A673 (cell line): ENCODE data around the gene IGFBP1. TPM values are rescaled to one million over a fixed set of nuclear protein-coding genes. Genes with fewer than 3 reads are reported as not detected.

ENCODE experiments used
- BruUV-seq: library from RNA; stranded (reverse); fragments of 400-500 nt; replicated peaks from 2 replicates; lab custom pipeline; 2021; lab: Mats Ljungman, UMichigan
- CTCF ChIA-PET: fragments of 300-600 bp; sonication (Branson Sonifier 250); formaldehyde crosslinking; loops from one replicate; lab custom pipeline; 2022; ENCODE audit warnings: antibody characterized with exemption; lab: Charles Lee
- POLR2A ChIA-PET: fragments of 300-600 bp; sonication (Branson Sonifier 250); formaldehyde crosslinking; loops from one replicate; lab custom pipeline; 2022; ENCODE audit warnings: antibody characterized with exemption; ENCODE audit not compliant: low non-redundant PET; lab: Charles Lee
- DNase-seq: peaks from one replicate; pipeline ENCODE4 v3.0.0-alpha.2; 2015; ENCODE audit warnings: low spot score
- H3K27ac ChIP-seq: fragments of 200-600 bp; sonication (generic); 2 replicates; pipeline ENCODE4 v1.5.1; 2016; ENCODE audit warnings: mixed run types, low read depth, mild to moderate bottlenecking, mixed read lengths, antibody characterized with exemption, low read length; ENCODE audit not compliant: poor library complexity, severe bottlenecking
- H3K27me3 ChIP-seq: fragments of 200-600 bp; sonication (generic); replicated peaks from 2 replicates; pipeline ENCODE4 v1.6.1; 2017; ENCODE audit warnings: mixed run types, low read depth, mild to moderate bottlenecking, mixed read lengths, antibody characterized with exemption, low read length; ENCODE audit not compliant: insufficient read depth, poor library complexity
- H3K36me3 ChIP-seq: fragments of 200-600 bp; sonication (generic); 2 replicates; pipeline ENCODE4 v1.6.1; 2016; ENCODE audit warnings: mixed run types, mild to moderate bottlenecking, mixed read lengths, antibody characterized with exemption, low read length; ENCODE audit not compliant: insufficient read depth, poor library complexity, severe bottlenecking
- H3K4me1 ChIP-seq: fragments of 200-600 bp; sonication (generic); 2 replicates; pipeline ENCODE4 v1.6.1; 2017; ENCODE audit warnings: mixed run types, mild to moderate bottlenecking, mixed read lengths, antibody characterized with exemption, low read length; ENCODE audit not compliant: insufficient read depth, poor library complexity, severe bottlenecking
- H3K4me3 ChIP-seq: fragments of 200-600 bp; sonication (generic); 2 replicates; pipeline ENCODE4 v1.5.1; 2016; ENCODE audit warnings: low read depth, mixed run types, mild to moderate bottlenecking, mixed read lengths, low read length; ENCODE audit not compliant: poor library complexity, severe bottlenecking
- H3K9me3 ChIP-seq: fragments of 200-600 bp; sonication (generic); 2 replicates; pipeline ENCODE4 v1.6.1; 2016; ENCODE audit warnings: mixed run types, low read depth, mild to moderate bottlenecking, mixed read lengths, antibody characterized with exemption, low read length; ENCODE audit not compliant: poor library complexity, severe bottlenecking
- CTCF ChIP-seq: fragments of 300-800, 200-600 bp; sonication (generic); conservative IDR thresholded peaks from 2 replicates; pipeline ENCODE4 v1.5.1; 2017; ENCODE audit warnings: low read depth, mild to moderate bottlenecking, antibody characterized with exemption, low read length, moderate library complexity, mixed read lengths
- EZH2 ChIP-seq: fragments of 200-600 bp; sonication (generic); IDR thresholded peaks from 2 replicates; pipeline ENCODE4 v1.6.1; 2017; ENCODE audit warnings: borderline replicate concordance, low read depth, mild to moderate bottlenecking, mixed read lengths, antibody characterized with exemption, low read length; ENCODE audit not compliant: poor library complexity, severe bottlenecking
- intact Hi-C: fragments of 100-400 bp; cut with micrococcal nuclease; formaldehyde crosslinking; loops from one replicate; pipeline ENCODE4 v1.10.0; 2022; ENCODE audit not compliant: unreplicated experiment
- total RNA-seq: library from RNA; stranded (reverse); gene quantifications from 2 replicates; pipeline ENCODE4 v1.2.3, GENCODE V29; 2021

The IGFBP1 gene
- total RNA-seq, 1 experiment from 2014 or later, result not detected

DNA sequence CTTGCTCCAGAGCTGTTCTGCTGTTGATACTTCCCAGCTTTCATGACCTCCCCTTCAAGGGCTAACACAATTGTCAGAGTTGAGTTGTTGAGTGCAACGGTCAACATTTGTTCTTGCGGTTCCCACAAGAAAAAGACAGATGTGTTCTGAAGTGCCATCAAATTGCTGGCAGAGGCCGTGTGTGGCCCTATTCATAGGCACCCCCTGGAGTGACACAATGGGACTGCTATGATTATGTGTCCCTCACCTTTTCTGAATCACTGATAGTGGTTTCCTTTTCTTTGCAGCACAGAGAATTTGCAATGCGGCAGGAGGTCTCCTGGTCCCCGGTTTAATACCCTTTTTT, 5.8 kb upstream of the IGFBP1 start:
- Histone ChIP-seq H3K36me3 (no peaks in the 10 kb centered on the region), H3K4me3 (no peak overlapping the region), H3K27me3 (peaks cover 41% of the 10 kb centered on the region), H3K27ac (no peak overlapping the region), H3K9me3 (no peaks in the 10 kb centered on the region), H3K4me1 (no peaks in the 10 kb centered on the region)
- no peak for DNase-seq
- POLR2A ChIA-PET, result no interaction called here
- intact Hi-C loops, result no loop called here
- CTCF ChIA-PET, result no interaction called here
- BruUV-seq, result no TSS peak
- no peak for TF ChIP-seq EZH2
- no peak for TF ChIP-seq CTCF

DNA sequence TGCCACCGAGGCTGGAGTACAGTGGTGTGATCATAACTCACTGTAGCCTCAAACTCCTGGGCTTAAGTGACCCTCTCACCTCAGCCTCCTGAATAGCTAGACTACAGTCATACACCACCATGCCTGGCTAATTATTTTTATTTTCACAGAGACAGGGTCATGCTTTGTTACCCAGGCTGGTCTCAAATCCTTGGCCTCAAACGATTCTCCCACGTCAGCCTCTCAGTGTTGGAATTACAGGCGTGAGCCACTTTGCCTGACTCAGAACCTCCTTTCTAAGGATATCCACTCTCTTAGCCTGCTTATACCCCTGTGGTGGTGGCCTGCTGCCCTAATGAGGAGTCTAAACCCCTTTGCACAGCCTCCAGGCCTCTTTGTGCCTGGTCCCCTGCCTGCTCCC, 4.2 kb upstream of the IGFBP1 start:
- no peak overlapping the region for H3K27ac ChIP-seq
- no peaks in the 10 kb centered on the region for H3K36me3 ChIP-seq
- DNase-seq, result no peak
- intact Hi-C loops, result no loop called here
- TF ChIP-seq CTCF, result no peak
- TF ChIP-seq EZH2, result no peak
- H3K27me3 ChIP-seq, result peaks cover 58% of the 10 kb centered on the region
- no peak overlapping the region for H3K4me3 ChIP-seq
- CTCF ChIA-PET, result no interaction called here
- POLR2A ChIA-PET, result no interaction called here
- no TSS peak for BruUV-seq
- no peaks in the 10 kb centered on the region for H3K4me1 ChIP-seq
- H3K9me3 ChIP-seq, result no peaks in the 10 kb centered on the region

GRCh38 chr7:45885264-45885882, 2.9 kb upstream of the IGFBP1 start:
- ChIA-PET POLR2A (no interaction called here), CTCF (no interaction called here)
- TF ChIP-seq CTCF, result no peak
- no peak for TF ChIP-seq EZH2
- Histone ChIP-seq H3K4me1 (no peaks in the 10 kb centered on the region), H3K36me3 (no peaks in the 10 kb centered on the region), H3K4me3 (no peak overlapping the region), H3K27me3 (peaks cover 69% of the 10 kb centered on the region), H3K27ac (no peak overlapping the region), H3K9me3 (no peaks in the 10 kb centered on the region)
- no peak for DNase-seq
- intact Hi-C loops, result no loop called here
- no TSS peak for BruUV-seq
